Testis (tissue), 3 donors: ENCODE results near the gene HDHD3. TPM values are rescaled to one million over a fixed set of nuclear protein-coding genes. Genes with fewer than 3 reads are reported as not detected.

ENCODE experiments used
- DNase-seq: peaks from one replicate; pipeline ENCODE4 v3.0.0-alpha.2; 2019
- H3K27ac ChIP-seq, 2 donors: fragments of 200-600 bp; sonication (generic); one replicate each; pipeline ENCODE4 v1.5.1; 2019
- H3K27me3 ChIP-seq: fragments of 200-600 bp; sonication (generic); one replicate; pipeline ENCODE4 v1.5.1; 2019
- H3K36me3 ChIP-seq: fragments of 200-600 bp; sonication (generic); one replicate; pipeline ENCODE4 v1.5.1; 2017; ENCODE audit warnings: low read depth; ENCODE audit errors: missing control alignments
- H3K4me1 ChIP-seq: fragments of 200-600 bp; sonication (generic); one replicate; pipeline ENCODE4 v1.5.1; 2019
- H3K4me3 ChIP-seq, 2 donors: fragments of 200-600 bp; sonication (generic); one replicate each; pipeline ENCODE4 v1.5.1; 2017 to 2019
- H3K9me3 ChIP-seq: fragments of 200-600 bp; sonication (generic); one replicate; pipeline ENCODE4 v1.5.1; 2017
- POLR2A ChIP-seq: fragments of 450-650 bp; IDR thresholded peaks from one replicate; pipeline ENCODE4 v1.6.1; 2017; ENCODE audit warnings: antibody characterized with exemption, mild to moderate bottlenecking, moderate library complexity
- WGBS, 2 donors: methylation state at CpG; one replicate each; pipeline ENCODE4 v1.1.5; 2018; 5-methylcytosine and 5-hydroxymethylcytosine counted together
- intact Hi-C: fragments of 100-400 bp; cut with DNase I; formaldehyde crosslinking; loops from one replicate; pipeline ENCODE4 v1.15.1; 2023; ENCODE audit warnings: low total_unique reads
- polyA plus RNA-seq: library from polyadenylated mRNA; stranded (reverse); fragments of 350-450 nt; fragmentation: Illumina TruSeq; extraction: RNeasy Lipid Tissue Mini Kit (QIAGEN cat#74804); gene quantifications from one replicate; pipeline ENCODE4 v1.2.3, GENCODE V29; 2014; ENCODE audit warnings: low read depth, low replicate concordance; ENCODE audit not compliant: insufficient read depth
- total RNA-seq, 2 donors: library from RNA; depleted of rRNA; stranded (reverse); fragments of >200 nt; gene quantifications; one replicate each; pipeline ENCODE4 v1.2.3, GENCODE V29; 2016
- TF ChIP-seq, protein P1 (sequence below), 3 experiments: fragments of 450-650 bp in 2 of 3; fragments of 200-600 bp in 1 of 3; sonication (generic) in 1 of 3; IDR thresholded peaks; one replicate each; pipeline ENCODE4 v1.5.1; 2016 to 2019; ENCODE audit warnings: antibody characterized with exemption in 3 of 3, mild to moderate bottlenecking in 2 of 3, moderate library complexity in 1 of 3

HDHD3 gene
- total and polyA plus RNA-seq, 3 donors from 2014 or later = 13.8 to 32.9 (median 22.9) TPM

DNA sequence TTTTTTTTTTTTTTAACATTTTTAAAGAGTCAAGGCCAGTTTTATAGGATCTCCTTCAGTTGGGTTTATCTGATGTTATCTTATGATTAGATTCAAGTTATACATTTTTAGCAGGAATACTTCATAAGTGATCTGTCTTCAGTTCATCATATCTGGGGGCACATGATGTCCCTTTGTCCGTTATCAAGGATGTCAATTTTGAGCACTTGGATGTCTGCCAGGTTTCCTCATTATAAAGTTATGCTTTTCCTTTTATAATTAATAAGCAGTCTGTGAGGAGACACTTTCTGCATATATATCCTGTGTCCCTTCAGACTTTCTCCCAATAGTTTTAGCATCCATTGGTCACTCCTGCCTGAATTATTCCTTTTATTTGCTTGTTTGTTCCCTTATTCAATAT is 11.8 kb downstream of the HDHD3 start:
- H3K27me3 ChIP-seq = no peaks in the 10 kb centered on the region
- intact Hi-C loops = no loop called here
- TF ChIP-seq, protein P1, sequence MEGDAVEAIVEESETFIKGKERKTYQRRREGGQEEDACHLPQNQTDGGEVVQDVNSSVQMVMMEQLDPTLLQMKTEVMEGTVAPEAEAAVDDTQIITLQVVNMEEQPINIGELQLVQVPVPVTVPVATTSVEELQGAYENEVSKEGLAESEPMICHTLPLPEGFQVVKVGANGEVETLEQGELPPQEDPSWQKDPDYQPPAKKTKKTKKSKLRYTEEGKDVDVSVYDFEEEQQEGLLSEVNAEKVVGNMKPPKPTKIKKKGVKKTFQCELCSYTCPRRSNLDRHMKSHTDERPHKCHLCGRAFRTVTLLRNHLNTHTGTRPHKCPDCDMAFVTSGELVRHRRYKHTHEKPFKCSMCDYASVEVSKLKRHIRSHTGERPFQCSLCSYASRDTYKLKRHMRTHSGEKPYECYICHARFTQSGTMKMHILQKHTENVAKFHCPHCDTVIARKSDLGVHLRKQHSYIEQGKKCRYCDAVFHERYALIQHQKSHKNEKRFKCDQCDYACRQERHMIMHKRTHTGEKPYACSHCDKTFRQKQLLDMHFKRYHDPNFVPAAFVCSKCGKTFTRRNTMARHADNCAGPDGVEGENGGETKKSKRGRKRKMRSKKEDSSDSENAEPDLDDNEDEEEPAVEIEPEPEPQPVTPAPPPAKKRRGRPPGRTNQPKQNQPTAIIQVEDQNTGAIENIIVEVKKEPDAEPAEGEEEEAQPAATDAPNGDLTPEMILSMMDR (IDR thresholded peaks at IDR 0.05) = no peak
- no peak for TF ChIP-seq POLR2A
- no peak for DNase-seq
- WGBS, 2 donors = 62 to 70% methylated on average over 1 of the region's 1 CpG
- no peak overlapping the region for H3K4me3 ChIP-seq
- H3K9me3 ChIP-seq = no peaks in the 10 kb centered on the region
- H3K27ac ChIP-seq = no peak overlapping the region
- no peaks in the 10 kb centered on the region for H3K4me1 ChIP-seq
- no peaks in the 10 kb centered on the region for H3K36me3 ChIP-seq

DNA sequence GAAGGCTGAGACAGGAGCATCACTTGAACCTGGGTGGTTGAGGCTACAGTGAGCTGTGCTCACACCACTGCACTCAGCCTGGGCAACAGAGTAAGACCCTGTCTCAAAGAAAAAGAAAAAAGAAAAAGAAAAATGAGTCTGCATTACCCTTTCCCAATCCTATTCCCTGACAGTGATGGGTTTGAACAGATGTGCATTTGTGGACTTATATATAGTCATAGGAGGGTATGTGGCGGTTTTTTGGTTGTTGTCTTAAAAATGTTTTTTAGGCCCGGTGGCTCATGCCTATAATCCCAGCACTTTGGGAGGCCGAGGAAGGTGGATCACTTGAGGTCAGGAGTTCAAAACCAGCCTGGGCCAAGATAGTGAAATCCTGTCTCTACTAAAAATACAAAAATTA is 13.4 kb downstream of the HDHD3 start:
- no peak for DNase-seq
- Histone ChIP-seq H3K27ac (no peak overlapping the region), H3K36me3 (no peaks in the 10 kb centered on the region), H3K4me1 (no peaks in the 10 kb centered on the region), H3K9me3 (no peaks in the 10 kb centered on the region), H3K4me3 (no peak overlapping the region), H3K27me3 (no peaks in the 10 kb centered on the region)
- no peak for TF ChIP-seq POLR2A
- TF ChIP-seq, protein P1 (IDR thresholded peaks at IDR 0.05) = no peak
- WGBS, 2 donors = 81 to 91% methylated on average over 3 of the region's 3 CpGs
- intact Hi-C loops = no loop called here

DNA sequence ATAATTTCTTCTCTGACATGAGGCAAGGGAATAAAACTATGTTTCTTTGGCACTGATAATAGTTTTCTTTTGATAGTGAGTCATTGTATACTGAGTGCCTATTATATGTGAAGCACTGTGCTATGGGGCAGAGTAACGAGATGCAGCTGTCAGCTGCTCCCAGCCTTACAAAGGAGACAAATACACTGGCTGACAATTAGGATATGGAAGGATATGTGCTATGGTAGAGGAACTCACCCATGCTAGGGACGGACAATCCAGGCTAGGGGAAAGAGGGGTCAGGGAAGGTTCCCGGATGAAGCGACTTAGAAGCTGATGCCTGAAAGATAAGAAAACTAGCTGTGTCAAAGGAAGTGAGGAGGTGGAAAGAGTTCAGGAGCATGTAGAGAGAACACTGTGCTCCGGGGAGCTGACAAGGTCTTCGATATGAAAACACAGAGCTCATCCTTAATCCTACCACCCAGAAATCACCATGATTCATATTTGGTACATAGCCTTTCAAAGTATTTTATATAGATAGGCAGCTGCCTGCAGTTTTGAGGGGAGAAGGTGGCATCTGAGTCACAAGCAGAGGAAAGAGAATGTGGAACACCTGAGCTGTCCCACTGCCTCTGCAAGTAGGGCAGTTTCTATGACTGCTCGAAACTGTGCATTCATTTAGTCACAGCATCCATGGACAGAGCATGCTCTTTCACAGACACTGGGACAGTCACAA is 15.3 kb downstream of the HDHD3 start:
- no peak overlapping the region for H3K4me3 ChIP-seq
- no peaks in the 10 kb centered on the region for H3K27me3 ChIP-seq
- intact Hi-C loops = no loop called here
- no peaks in the 10 kb centered on the region for H3K4me1 ChIP-seq
- H3K27ac ChIP-seq = no peak overlapping the region
- DNase-seq = no peak
- no peaks in the 10 kb centered on the region for H3K9me3 ChIP-seq
- WGBS, 2 donors = 40 to 45% methylated on average over 7 of the region's 7 CpGs
- no peaks in the 10 kb centered on the region for H3K36me3 ChIP-seq
- TF ChIP-seq, protein P1 (IDR thresholded peaks at IDR 0.05) = no peak
- no peak for TF ChIP-seq POLR2A

DNA sequence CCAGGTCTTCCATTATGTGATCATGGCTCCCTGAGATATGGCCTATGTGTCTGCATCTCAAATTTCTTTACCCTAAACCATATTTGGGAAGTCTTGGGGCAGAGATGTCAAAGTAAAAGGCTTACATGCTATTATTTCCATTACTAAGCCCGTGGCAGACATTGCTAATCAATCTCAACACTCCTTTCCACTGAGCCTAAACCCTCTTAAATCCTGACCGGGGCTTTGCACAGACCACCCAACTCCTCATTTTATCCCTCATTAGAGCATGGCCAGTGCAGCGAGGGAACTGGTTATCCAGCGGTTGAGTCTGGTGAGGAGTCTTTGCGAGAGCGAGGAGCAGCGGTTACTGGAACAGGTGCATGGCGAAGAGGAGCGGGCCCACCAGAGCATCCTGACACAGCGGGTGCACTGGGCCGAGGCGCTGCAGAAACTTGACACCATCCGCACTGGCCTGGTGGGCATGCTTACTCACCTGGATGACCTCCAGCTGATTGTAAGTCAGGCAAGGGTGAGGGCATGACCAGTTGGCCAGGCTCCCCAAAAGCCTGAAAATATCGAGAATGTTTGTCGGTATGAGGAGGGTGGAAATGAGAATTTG is 16.4 kb downstream of the HDHD3 start:
- Histone ChIP-seq H3K27me3 (no peaks in the 10 kb centered on the region), H3K4me3 (no peak overlapping the region), H3K9me3 (no peaks in the 10 kb centered on the region), H3K36me3 (no peaks in the 10 kb centered on the region), H3K4me1 (no peaks in the 10 kb centered on the region), H3K27ac (no peak overlapping the region)
- no peak for TF ChIP-seq POLR2A
- TF ChIP-seq, protein P1 (IDR thresholded peaks at IDR 0.05) = no peak
- 86 to 92% methylated on average over 12 to 15 of the region's 15 CpGs for WGBS, 2 donors
- no peak for DNase-seq
- intact Hi-C loops = no loop called here

DNA sequence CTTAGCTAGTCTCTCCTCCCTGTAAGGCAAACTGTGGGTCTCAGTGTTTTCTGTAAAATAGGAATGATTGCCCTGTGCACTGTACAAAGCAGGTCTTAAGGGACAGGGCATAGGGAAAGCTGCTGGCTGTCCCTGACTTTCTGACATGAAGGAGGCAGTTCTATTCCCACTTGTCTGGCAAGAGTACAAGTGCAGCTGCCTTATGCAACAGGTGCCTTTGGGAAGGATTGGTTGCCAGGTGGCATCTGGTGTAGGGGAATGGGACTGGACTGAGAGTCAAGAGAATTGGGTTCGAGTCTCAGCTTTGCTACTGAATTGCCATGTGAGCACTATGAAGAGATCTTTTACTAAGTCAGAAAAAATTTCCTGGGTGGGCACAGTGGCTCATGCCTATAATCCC is 17.4 kb downstream of the HDHD3 start:
- H3K9me3 ChIP-seq = no peaks in the 10 kb centered on the region
- H3K4me1 ChIP-seq = no peaks in the 10 kb centered on the region
- no peaks in the 10 kb centered on the region for H3K27me3 ChIP-seq
- H3K4me3 ChIP-seq = no peak overlapping the region
- 80 to 93% methylated on average over 1 of the region's 1 CpG for WGBS, 2 donors
- H3K27ac ChIP-seq = no peak overlapping the region
- intact Hi-C loops = no loop called here
- no peak for DNase-seq
- H3K36me3 ChIP-seq = no peaks in the 10 kb centered on the region
- no peak for TF ChIP-seq POLR2A
- TF ChIP-seq, protein P1 (IDR thresholded peaks at IDR 0.05) = no peak
